ENCODE measurements around the gene OR4S2. TPM values are rescaled to one million over a fixed set of nuclear protein-coding genes. Genes with fewer than 3 reads are reported as not detected.

OR4S2 gene
- total RNA-seq: not detected in 2 replicates

GRCh38 chr11:55648027-55648426 lies at the start of gene OR4S2:
OR4S2 (plus strand) TSS chr11:55648327; CDS start chr11:55650904, 2,577 bp downstream.

GRCh38 chr11:55607545-55607944 lies 40.6 kb upstream of the OR4S2 start, which contains the start of gene OR4C11:
OR4C11 (minus strand) TSS chr11:55607645; CDS start chr11:55604373, 3,272 bp downstream.

GRCh38 chr11:55634813-55635212 lies 13.3 kb upstream of the OR4S2 start, which contains the start of gene OR4P4:
OR4P4 (plus strand) TSS chr11:55635113.

GRCh38 chr11:55661901-55662300 lies 13.8 kb downstream of the OR4S2 start, which contains the start of gene OR4C6:
OR4C6 (plus strand) TSS chr11:55662201; CDS start chr11:55665167, 2,966 bp downstream.

Other genes with a start within 250 kb of the OR4S2 start
- gene OR4C15, start 93.9 kb upstream of the OR4S2 start, total RNA-seq: not detected in 2 replicates
- gene OR4C16, start 76.2 kb upstream of the OR4S2 start, total RNA-seq: not detected in 2 replicates
- gene OR4C11, start 40.7 kb upstream of the OR4S2 start, total RNA-seq: not detected in 2 replicates
- gene OR4P4, start 13.2 kb upstream of the OR4S2 start, total RNA-seq: not detected in 2 replicates
- not detected in 2 replicates for gene OR4C6, start 13.9 kb downstream of the OR4S2 start, total RNA-seq
- not detected in 2 replicates for gene OR5D13, start 125.1 kb downstream of the OR4S2 start, total RNA-seq
- gene OR5D14, start 147.2 kb downstream of the OR4S2 start, total RNA-seq: not detected in 2 replicates
- not detected in 2 replicates for gene OR5L1, start 163.0 kb downstream of the OR4S2 start, total RNA-seq
- not detected in 2 replicates for gene OR5D18, start 171.3 kb downstream of the OR4S2 start, total RNA-seq
- gene OR5L2, start 178.9 kb downstream of the OR4S2 start, total RNA-seq: not detected in 2 replicates
- gene OR5D16, start 190.4 kb downstream of the OR4S2 start, total RNA-seq: not detected in 2 replicates
- not detected in 2 replicates for gene TRIM51, start 235.0 kb downstream of the OR4S2 start, total RNA-seq

All from myometrial cell (primary cell).